ENCODE measurements around the gene MAP3K20.
"Not testable (repeated sequence)": the region's sequence is repeated elsewhere in the genome, so short reads cannot be mapped to it uniquely, and the experiment has no call there.

MAP3K20 gene

GRCh38 chr2:173193925-173194324 is 118.3 kb downstream of the MAP3K20 start:
- ATAC-seq (replicated peaks; ENCODE audit: extremely low read depth, poor library complexity, severe bottlenecking) (no peak), DNase-seq (ENCODE audit: low spot score in 2 of 2) (no peak)
- Mint-ChIP-seq H3K4me1 (no peaks in the 10 kb centered on the region), H3K27me3 (no peaks in the 10 kb centered on the region), H3K27ac (ENCODE audit: low read depth) (no peak overlapping the region), H3K36me3 (ENCODE audit: insufficient read depth) (peaks cover 1% of the 10 kb centered on the region), H3K4me3 (no peak overlapping the region), H3K9me3 (no peaks in the 10 kb centered on the region)

- H3K27ac Mint-ChIP-seq (ENCODE audit: low read depth) = no peak overlapping the region
- DNase-seq (ENCODE audit: low spot score in 2 of 2) (no peak), ATAC-seq (replicated peaks; ENCODE audit: extremely low read depth, poor library complexity, severe bottlenecking) (no peak)
- no peaks in the 10 kb centered on the region for H3K9me3 Mint-ChIP-seq
- peaks cover 1% of the 10 kb centered on the region for H3K36me3 Mint-ChIP-seq (ENCODE audit: insufficient read depth)
- no peak overlapping the region for H3K4me3 Mint-ChIP-seq
- H3K4me1 Mint-ChIP-seq = no peaks in the 10 kb centered on the region
- no peaks in the 10 kb centered on the region for H3K27me3 Mint-ChIP-seq
Measured at GRCh38 chr2:173195100-173195499, 119.5 kb downstream of the MAP3K20 start.

- peaks cover 1% of the 10 kb centered on the region for H3K36me3 Mint-ChIP-seq (ENCODE audit: insufficient read depth)
- ATAC-seq (replicated peaks; ENCODE audit: extremely low read depth, poor library complexity, severe bottlenecking) (no peak), DNase-seq (ENCODE audit: low spot score in 2 of 2) (no peak)
- H3K27me3 Mint-ChIP-seq = no peaks in the 10 kb centered on the region
- H3K4me1 Mint-ChIP-seq = no peaks in the 10 kb centered on the region
- H3K9me3 Mint-ChIP-seq = no peaks in the 10 kb centered on the region
- no peak overlapping the region for H3K27ac Mint-ChIP-seq (ENCODE audit: low read depth)
- H3K4me3 Mint-ChIP-seq = no peak overlapping the region
Measured at GRCh38 chr2:173196080-173196479, 120.4 kb downstream of the MAP3K20 start.

GRCh38 chr2:173196638-173197037 is 121.0 kb downstream of the MAP3K20 start:
- Mint-ChIP-seq H3K27ac (ENCODE audit: low read depth) (no peak overlapping the region), H3K36me3 (ENCODE audit: insufficient read depth) (peaks cover 1% of the 10 kb centered on the region), H3K27me3 (no peaks in the 10 kb centered on the region), H3K4me1 (no peaks in the 10 kb centered on the region), H3K4me3 (no peak overlapping the region), H3K9me3 (no peaks in the 10 kb centered on the region)
- DNase-seq (ENCODE audit: low spot score in 2 of 2) = no peak
- no peak for ATAC-seq (replicated peaks; ENCODE audit: extremely low read depth, poor library complexity, severe bottlenecking)

GRCh38 chr2:173198327-173198726 is 122.7 kb downstream of the MAP3K20 start:
- no peak for ATAC-seq (replicated peaks; ENCODE audit: extremely low read depth, poor library complexity, severe bottlenecking)
- H3K4me3 Mint-ChIP-seq = no peak overlapping the region
- no peaks in the 10 kb centered on the region for H3K27me3 Mint-ChIP-seq
- DNase-seq (ENCODE audit: low spot score in 2 of 2) = no peak
- H3K36me3 Mint-ChIP-seq (ENCODE audit: insufficient read depth) = peaks cover 1% of the 10 kb centered on the region
- H3K4me1 Mint-ChIP-seq = no peaks in the 10 kb centered on the region
- no peak overlapping the region for H3K27ac Mint-ChIP-seq (ENCODE audit: low read depth)
- no peaks in the 10 kb centered on the region for H3K9me3 Mint-ChIP-seq

- Mint-ChIP-seq H3K9me3 (no peaks in the 10 kb centered on the region), H3K27ac (ENCODE audit: low read depth) (no peak overlapping the region), H3K4me3 (no peak overlapping the region), H3K4me1 (no peaks in the 10 kb centered on the region), H3K27me3 (no peaks in the 10 kb centered on the region), H3K36me3 (ENCODE audit: insufficient read depth) (peaks cover 4% of the 10 kb centered on the region)
- DNase-seq (ENCODE audit: low spot score in 2 of 2) = no peak
- no peak for ATAC-seq (replicated peaks; ENCODE audit: extremely low read depth, poor library complexity, severe bottlenecking)
Measured at GRCh38 chr2:173199294-173199693, 123.6 kb downstream of the MAP3K20 start.

- Mint-ChIP-seq H3K27ac (ENCODE audit: low read depth) (no peak overlapping the region), H3K4me1 (no peaks in the 10 kb centered on the region), H3K4me3 (no peak overlapping the region), H3K9me3 (no peaks in the 10 kb centered on the region), H3K27me3 (no peaks in the 10 kb centered on the region), H3K36me3 (ENCODE audit: insufficient read depth) (peaks cover 4% of the 10 kb centered on the region)
- ATAC-seq (replicated peaks; ENCODE audit: extremely low read depth, poor library complexity, severe bottlenecking) = no peak
- no peak for DNase-seq (ENCODE audit: low spot score in 2 of 2)
Measured at GRCh38 chr2:173202570-173202969, 126.9 kb downstream of the MAP3K20 start.

- ATAC-seq (replicated peaks; ENCODE audit: extremely low read depth, poor library complexity, severe bottlenecking) (no peak), DNase-seq (ENCODE audit: low spot score in 2 of 2) (no peak)
- H3K27ac Mint-ChIP-seq (ENCODE audit: low read depth) = no peak overlapping the region
- no peaks in the 10 kb centered on the region for H3K4me1 Mint-ChIP-seq
- H3K36me3 Mint-ChIP-seq (ENCODE audit: insufficient read depth) = peaks cover 2% of the 10 kb centered on the region
- no peaks in the 10 kb centered on the region for H3K9me3 Mint-ChIP-seq
- no peaks in the 10 kb centered on the region for H3K27me3 Mint-ChIP-seq
- H3K4me3 Mint-ChIP-seq = no peak overlapping the region
Measured at GRCh38 chr2:173204316-173204715, 128.7 kb downstream of the MAP3K20 start.

GRCh38 chr2:173205375-173205774 is 129.7 kb downstream of the MAP3K20 start:
- Mint-ChIP-seq H3K4me1 (no peaks in the 10 kb centered on the region), H3K27me3 (no peaks in the 10 kb centered on the region), H3K36me3 (ENCODE audit: insufficient read depth) (peaks cover 2% of the 10 kb centered on the region), H3K9me3 (no peaks in the 10 kb centered on the region), H3K27ac (ENCODE audit: low read depth) (no peak overlapping the region), H3K4me3 (no peak overlapping the region)
- DNase-seq (ENCODE audit: low spot score in 2 of 2) = no peak
- no peak for ATAC-seq (replicated peaks; ENCODE audit: extremely low read depth, poor library complexity, severe bottlenecking)

GRCh38 chr2:173207124-173207523 is 131.5 kb downstream of the MAP3K20 start:
- not testable (repeated sequence) for H3K4me3 Mint-ChIP-seq; H3K27me3 Mint-ChIP-seq; H3K4me1 Mint-ChIP-seq; DNase-seq (ENCODE audit: low spot score in 2 of 2); H3K27ac Mint-ChIP-seq (ENCODE audit: low read depth); H3K36me3 Mint-ChIP-seq (ENCODE audit: insufficient read depth); ATAC-seq (replicated peaks; ENCODE audit: extremely low read depth, poor library complexity, severe bottlenecking); H3K9me3 Mint-ChIP-seq

GRCh38 chr2:173210270-173211196 is 134.9 kb downstream of the MAP3K20 start:
- DNase-seq (ENCODE audit: low spot score in 2 of 2) = peak; percentile 20 to 38
- no peaks in the 10 kb centered on the region for H3K4me1 Mint-ChIP-seq

GRCh38 chr2:173213181-173213580 is 137.5 kb downstream of the MAP3K20 start:
- H3K4me3 Mint-ChIP-seq = no peak overlapping the region
- no peaks in the 10 kb centered on the region for H3K4me1 Mint-ChIP-seq
- peaks cover 2% of the 10 kb centered on the region for H3K36me3 Mint-ChIP-seq (ENCODE audit: insufficient read depth)
- DNase-seq (ENCODE audit: low spot score in 2 of 2) = no peak
- no peaks in the 10 kb centered on the region for H3K27me3 Mint-ChIP-seq
- no peak for ATAC-seq (replicated peaks; ENCODE audit: extremely low read depth, poor library complexity, severe bottlenecking)
- no peaks in the 10 kb centered on the region for H3K9me3 Mint-ChIP-seq
- no peak overlapping the region for H3K27ac Mint-ChIP-seq (ENCODE audit: low read depth)

More at GRCh38 chr2:173210270-173211196, 134.9 kb downstream of the MAP3K20 start:
- H3K36me3 Mint-ChIP-seq (ENCODE audit: insufficient read depth) = no peaks in the 10 kb centered on the region
- no peaks in the 10 kb centered on the region for H3K9me3 Mint-ChIP-seq
- H3K27ac Mint-ChIP-seq (ENCODE audit: low read depth) = no peak overlapping the region
- H3K4me3 Mint-ChIP-seq = no peak overlapping the region
- H3K27me3 Mint-ChIP-seq = no peaks in the 10 kb centered on the region
- peak; percentile 73 for ATAC-seq (replicated peaks; ENCODE audit: extremely low read depth, poor library complexity, severe bottlenecking)

- Mint-ChIP-seq H3K27ac (ENCODE audit: low read depth) (no peak overlapping the region), H3K4me3 (no peak overlapping the region), H3K4me1 (peaks cover 6% of the 10 kb centered on the region), H3K36me3 (ENCODE audit: insufficient read depth) (peaks cover 2% of the 10 kb centered on the region), H3K9me3 (no peaks in the 10 kb centered on the region), H3K27me3 (no peaks in the 10 kb centered on the region)
- ATAC-seq (replicated peaks; ENCODE audit: extremely low read depth, poor library complexity, severe bottlenecking) (no peak), DNase-seq (ENCODE audit: low spot score in 2 of 2) (no peak)
Measured at GRCh38 chr2:173214213-173214612, 138.6 kb downstream of the MAP3K20 start.
